ENCODE results near the gene CHTF18.
"Not testable (repeated sequence)": the region's sequence is repeated elsewhere in the genome, so short reads cannot be mapped to it uniquely, and the experiment has no call there.

Gene CHTF18

GRCh38 chr16:813916-814412 lies 25.5 kb downstream of the CHTF18 start:
- no peak for DNase-seq

GRCh38 chr16:814974-815373 lies 26.6 kb downstream of the CHTF18 start:
- peak; percentile 1 for DNase-seq

- no peak for DNase-seq
Observed at GRCh38 chr16:815861-816260, 27.4 kb downstream of the CHTF18 start.

DNA sequence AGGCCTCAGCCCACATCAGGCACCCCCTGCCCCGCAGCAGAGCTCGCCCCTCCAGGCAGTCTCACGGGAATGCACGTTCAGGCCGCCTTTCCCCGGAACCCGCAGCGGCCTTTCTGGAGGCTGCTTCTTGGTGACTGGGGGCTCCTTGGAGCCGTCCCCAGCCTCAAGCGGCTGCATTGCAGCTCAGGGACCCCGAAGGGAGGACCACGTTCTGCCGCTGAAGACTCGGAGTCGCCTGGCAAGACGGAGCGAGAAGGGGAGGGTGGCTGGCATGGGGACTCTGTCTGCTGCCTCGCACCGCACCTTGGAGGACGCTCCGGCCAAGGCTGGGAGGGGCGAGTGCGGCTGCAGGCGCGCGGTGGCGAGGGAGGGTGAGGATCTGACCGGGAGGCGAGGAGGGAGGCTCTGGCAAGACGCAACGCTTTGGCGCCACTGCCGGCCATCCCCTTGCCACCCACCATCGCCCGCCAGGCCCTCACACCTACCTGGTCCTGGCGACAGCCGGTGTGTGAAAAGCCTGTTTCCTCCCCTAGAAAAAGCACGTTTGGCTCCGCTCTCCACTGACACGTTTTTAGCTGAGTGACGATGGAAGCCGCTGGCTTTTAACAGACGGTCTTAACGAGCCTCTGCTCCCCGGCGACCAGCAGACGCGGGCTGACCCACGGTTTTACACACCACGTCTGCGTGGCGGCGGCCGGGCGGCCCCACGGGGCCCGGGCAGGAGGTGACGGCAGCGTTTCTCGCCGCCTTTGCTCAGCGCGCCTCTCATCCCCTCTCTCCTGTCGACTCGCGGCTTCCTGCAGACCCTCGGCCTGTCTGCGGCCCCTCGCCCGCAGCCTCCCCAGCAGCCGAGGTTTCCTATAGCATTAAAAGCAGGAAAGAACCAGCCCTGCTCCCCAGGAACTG lies 28.8 kb downstream of the CHTF18 start:
- no peak for DNase-seq

GRCh38 chr16:818132-818531 lies 29.7 kb downstream of the CHTF18 start:
- DNase-seq, result no peak

DNA sequence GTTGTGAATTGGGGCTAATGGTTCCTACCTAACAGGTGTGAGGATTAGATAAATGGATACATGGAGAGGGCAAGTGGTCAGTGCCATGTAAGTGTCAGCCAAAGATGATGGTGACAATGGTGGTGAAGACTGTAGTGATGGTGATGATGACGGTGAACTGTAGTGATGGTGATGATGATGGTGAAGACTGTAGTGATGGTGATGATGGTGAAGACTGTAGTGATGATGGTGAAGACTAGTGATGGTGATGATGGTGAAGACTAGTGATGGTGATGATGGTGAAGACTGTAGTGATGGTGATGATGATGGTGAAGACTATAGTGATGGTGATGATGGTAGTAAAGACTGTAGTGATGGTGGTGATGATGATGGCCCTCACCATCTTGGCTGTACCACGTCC lies 30.2 kb downstream of the CHTF18 start:
- no peak for DNase-seq

- no peak for DNase-seq
Observed at GRCh38 chr16:819336-820043, 31.1 kb downstream of the CHTF18 start.

- not testable (repeated sequence) for DNase-seq
Observed at GRCh38 chr16:820044-820408, 31.6 kb downstream of the CHTF18 start.

DNA sequence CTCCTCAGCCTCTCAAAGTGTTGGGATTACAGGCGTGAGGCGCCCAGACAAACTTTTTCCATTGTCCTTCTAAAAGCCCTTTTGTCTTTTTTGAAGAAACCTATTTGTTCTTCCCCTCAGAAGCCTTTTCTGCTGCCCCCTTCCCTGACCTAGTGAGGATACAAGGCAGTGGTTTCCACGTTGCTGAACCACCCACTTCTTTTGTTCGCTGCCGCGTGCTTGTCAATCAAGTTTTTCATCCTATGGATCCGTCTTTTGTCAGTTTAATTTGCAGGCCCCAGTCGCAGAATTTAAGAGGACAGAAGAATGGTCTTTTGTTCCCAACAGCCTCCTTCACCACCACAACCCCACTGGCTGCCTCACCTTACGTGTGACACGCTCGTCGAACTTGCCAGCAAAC lies 32.3 kb downstream of the CHTF18 start:
- no peak for DNase-seq

DNA sequence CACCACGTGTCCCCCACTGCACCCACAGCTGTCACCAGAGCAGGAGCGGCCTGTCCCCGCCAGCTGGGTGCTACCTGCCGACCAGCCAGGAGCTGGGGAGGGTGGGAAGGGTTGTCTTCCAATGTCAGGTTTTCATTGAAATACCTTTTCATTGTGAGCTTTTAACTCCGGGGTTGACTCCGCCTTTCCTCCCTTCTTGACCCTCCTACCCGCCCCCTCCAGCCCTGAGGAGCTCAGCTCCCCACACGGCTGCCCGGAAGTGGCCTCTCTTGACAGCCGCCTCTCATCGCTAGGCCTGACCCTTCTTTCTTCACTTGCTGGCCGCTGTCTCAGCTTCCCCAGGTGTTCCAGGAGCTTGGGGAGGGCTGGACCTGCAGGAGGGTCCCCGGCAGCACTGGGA lies 33.3 kb downstream of the CHTF18 start:
- DNase-seq, result no peak

- no peak for DNase-seq
Observed at GRCh38 chr16:822174-822908, 33.9 kb downstream of the CHTF18 start.

DNA sequence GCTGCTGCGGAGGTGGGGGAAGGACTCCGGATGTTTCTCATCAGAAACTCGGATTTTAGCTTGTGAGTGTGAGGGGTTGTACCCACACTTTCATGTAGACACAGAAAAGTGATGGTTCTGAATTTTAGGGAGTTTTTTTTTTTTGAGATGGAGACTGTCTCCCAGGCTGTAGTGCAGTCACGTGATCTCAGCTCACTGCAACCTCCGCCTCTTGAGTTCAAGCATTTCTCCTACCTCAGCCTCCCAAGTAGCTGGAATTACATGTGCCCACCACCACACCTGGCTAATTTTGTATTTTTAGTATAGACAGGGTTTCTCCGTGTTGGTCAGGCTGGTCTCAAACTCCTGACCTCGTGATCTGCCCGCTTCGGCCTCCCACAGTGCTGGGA lies 34.5 kb downstream of the CHTF18 start:
- no peak for DNase-seq

DNA sequence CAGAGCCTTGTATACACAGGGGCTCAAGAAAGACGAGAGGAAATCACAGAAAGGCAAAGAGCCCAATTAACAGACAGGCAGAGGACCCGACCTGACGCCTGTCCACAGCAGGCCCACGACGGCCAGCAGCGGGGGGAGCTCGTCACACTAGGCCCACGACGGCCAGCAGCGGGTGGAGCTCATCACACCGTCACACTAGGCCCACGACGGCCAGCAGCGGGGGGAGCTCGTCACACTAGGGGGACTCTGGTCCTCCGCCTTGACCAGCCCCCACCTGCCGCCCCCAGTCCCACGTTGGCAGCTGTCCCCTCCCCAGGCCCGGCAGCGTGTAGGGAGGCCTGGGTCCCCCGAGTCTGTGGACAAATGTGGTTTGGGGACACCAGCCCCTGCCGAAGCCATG lies 35.8 kb downstream of the CHTF18 start:
- DNase-seq, result no peak

DNA sequence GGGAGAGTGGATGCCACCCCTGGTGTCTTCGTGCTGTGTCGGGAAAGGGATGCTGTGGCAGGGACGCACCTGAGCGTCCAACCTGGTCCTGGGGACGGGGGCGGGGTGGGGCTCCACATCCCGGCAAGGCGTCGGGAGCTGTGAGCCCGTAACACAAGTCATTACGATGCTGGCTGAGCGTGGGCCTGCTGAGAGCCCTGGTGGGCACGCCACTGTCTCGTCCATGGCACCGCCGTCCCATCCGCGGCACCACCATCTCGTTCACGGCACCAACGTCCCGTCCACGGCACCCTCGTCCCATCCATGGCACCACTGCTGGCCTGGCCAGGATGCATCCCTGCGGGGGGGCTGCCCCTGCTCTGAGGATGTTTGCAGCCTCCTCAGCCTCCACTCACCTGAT lies 36.2 kb downstream of the CHTF18 start:
- DNase-seq, result no peak

GRCh38 chr16:825341-826061 lies 37.1 kb downstream of the CHTF18 start:
- no peak for DNase-seq

DNA sequence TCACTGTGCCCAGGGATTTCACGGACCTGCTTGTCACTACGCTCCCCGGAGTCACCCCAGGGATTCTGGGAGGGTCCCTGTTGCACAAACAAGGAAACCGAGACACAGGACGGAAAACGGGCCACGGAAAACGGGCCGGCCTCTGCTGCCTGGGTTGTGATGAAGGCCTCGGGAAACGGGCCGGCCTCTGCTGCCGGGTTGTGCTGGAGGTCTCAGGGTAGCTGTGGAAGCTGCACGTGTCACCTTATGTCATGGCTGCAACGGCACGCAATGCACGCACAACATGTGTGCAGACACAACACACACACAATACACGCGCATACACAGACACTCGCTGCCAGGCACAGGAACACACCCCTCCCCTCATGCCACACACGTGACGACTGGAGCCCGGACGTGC lies 39.1 kb downstream of the CHTF18 start:
- DNase-seq, result no peak

DNA sequence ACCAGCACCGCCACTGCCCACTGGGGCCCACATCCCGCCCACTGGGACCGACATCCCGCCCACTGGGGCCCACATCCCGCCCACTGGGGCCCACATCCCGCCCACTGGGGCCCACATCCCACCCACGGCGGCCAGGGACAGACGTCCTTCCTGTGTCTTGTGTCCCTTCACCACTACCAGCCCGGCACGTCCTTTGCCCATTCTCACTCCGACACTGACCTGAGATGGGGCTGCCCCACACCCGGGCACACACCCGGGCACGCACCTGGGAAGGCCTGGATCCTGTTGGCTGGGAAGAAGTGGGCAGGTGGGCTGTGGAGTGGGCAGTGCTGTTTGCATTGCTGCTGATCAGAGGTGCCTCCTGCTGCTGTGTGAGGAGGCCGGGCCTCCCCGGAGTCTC lies 40.5 kb downstream of the CHTF18 start:
- DNase-seq, result no peak

DNA sequence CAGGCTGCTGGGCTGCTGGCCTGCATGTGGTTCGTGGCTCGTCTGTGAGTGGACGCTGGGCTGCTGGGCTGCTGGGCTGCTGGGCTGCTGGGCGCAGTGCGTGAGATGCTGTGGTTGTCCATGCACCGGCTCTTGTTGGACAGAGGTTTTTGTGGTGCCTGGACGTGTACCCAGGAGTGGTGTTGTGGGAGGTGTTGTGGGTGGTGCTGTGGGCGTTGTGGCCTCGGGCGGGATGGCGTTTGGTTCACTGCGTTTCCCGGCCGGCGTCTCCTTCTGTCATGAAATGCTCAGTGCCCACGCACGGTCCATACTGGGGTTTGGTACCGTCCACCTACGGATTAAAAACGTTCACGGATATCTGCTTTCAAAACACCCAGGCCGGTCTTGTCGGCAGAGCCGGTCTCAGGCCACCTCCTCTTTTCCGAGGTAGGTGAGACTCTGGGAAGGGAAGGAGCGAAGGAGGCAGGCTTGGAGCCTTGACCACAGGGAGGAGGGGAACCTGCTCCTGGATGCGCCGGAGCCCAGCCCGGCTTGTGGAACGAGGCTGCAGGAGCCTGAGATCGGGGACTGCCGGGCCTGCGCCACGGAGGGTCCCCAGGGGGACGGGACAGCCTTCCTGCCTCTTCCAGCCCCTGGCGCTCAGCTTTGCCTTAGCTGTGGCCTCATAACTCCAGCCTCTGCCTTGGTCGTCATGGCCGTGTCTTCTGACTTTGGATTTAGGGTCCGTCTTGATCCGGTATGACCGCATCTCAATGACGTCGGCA lies 41.9 kb downstream of the CHTF18 start:
- no peak for DNase-seq

DNA sequence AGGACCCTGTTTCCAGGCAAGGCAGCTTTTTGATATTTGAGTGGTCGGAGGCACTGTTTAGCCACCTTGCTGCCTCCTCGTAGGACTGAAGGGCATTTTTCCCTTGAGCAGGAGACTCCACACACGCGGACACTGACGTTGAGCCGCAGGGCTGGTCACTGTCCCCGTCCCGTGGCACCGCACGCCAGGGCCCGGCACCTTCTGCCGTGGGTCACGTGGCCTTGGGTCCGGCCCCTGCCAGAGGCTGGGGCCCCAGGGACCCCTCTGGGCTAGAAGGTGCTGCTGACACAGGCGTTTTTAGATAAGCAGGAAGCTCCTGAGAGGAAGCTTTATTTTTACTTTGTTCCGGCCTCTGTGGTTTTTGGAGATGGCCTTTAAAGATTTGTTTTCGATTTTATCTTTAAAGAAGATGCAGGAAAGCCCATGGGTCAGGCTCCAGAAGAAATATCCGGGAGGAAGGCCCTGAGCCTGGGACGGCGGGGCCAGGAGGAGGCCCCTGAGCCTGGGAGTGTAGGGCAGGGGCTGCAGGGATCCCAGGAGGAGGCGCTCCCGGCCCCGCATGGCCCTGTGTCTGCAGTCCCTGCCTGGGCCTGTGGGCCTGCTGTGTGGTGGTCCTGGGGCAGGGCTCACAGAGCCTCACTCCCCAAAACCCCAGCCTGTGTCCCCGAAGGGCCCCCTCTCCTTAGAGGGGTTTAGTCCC lies 42.6 kb downstream of the CHTF18 start:
- no peak for DNase-seq

DNA sequence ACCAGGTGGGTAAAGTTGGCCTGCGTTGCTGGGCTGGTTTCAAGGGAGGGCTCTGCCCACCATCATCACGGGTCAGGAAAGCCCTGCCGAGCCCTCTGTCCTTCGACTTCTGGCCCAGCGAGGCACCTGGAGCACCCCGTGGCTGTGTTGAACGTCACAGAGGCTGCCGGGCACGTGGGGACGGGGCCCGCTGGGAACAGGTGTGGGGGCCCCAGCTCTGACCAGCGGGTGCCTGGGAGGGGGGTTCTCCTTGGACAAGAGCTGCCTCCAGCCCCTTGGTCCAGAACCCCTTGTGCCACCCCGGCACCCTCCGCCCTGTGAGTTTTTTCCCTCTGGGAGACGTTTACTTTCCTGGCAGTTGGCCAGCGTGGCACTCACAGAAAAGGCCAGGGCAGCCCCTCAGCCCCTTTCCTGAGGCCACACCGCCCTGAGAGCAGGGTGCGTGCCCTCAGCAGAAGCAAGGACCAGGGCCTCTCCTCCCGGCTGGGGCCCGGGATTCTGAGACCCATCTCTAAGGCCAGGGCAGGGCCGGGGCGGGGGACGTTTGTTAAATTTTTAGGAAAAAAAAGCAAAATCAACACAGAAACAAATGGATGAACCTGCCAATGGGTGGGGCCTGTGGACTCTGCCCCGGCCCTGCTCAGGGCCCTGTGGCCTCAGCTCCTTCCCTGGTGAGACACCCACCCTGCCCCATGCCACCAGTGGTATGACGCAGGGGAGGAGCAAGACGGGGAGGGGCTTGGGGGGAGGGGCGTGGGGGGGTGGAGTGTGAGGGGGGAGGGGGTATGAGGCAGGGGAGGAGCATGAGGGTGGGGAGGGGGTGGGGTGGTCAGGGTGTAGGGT lies 43.4 kb downstream of the CHTF18 start:
- no peak for DNase-seq
